ENCODE data around the gene SPATA17. TPM values are rescaled to one million over a fixed set of nuclear protein-coding genes. Genes with fewer than 3 reads are reported as not detected.

The SPATA17 gene
- total and polyA plus RNA-seq, 2 of the 8 experiments (the other 6 are each of a cell fraction or from before 2014, with no cell fraction given), result 0.17 to 0.48 TPM

DNA sequence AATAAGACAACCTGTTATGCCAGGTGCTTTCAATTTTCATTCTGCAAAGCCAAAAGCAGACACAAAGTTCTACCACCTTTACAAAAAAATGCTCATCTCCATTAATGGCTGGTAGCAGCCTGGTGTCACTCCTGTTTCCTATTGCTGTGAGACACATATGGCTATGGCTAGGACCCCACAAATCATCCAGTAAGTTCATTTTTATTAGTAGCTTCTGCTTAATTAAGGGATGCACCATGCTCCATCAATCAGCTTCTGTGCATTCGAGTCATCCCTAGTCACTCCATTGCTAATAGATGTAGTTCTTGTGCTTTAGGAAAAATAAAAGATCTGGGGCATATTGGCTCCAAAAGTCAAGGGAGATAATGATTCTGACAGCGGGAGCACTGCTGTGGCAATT lies 257.2 kb downstream of the SPATA17 start (continued):
- TF ChIP-seq, protein P1, sequence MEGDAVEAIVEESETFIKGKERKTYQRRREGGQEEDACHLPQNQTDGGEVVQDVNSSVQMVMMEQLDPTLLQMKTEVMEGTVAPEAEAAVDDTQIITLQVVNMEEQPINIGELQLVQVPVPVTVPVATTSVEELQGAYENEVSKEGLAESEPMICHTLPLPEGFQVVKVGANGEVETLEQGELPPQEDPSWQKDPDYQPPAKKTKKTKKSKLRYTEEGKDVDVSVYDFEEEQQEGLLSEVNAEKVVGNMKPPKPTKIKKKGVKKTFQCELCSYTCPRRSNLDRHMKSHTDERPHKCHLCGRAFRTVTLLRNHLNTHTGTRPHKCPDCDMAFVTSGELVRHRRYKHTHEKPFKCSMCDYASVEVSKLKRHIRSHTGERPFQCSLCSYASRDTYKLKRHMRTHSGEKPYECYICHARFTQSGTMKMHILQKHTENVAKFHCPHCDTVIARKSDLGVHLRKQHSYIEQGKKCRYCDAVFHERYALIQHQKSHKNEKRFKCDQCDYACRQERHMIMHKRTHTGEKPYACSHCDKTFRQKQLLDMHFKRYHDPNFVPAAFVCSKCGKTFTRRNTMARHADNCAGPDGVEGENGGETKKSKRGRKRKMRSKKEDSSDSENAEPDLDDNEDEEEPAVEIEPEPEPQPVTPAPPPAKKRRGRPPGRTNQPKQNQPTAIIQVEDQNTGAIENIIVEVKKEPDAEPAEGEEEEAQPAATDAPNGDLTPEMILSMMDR (IDR thresholded peaks at IDR 0.05; ENCODE audit: control extremely low read depth in 1 of 3, insufficient read depth in 1 of 3, low read depth in 1 of 3, low read length in 3 of 3), result no peak
- TF ChIP-seq, protein P2, sequence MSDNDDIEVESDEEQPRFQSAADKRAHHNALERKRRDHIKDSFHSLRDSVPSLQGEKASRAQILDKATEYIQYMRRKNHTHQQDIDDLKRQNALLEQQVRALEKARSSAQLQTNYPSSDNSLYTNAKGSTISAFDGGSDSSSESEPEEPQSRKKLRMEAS (IDR thresholded peaks at IDR 0.05), result no peak
- TF ChIP-seq SAP30 (IDR thresholded peaks at IDR 0.05; ENCODE audit: insufficient read depth, insufficient replicate concordance, low read length) (no peak), BCL11A (IDR thresholded peaks at IDR 0.05; ENCODE audit: low read depth in 2 of 2, low read length in 2 of 2) (no peak), NRF1 (IDR thresholded peaks at IDR 0.05; ENCODE audit: low read depth, low read length) (no peak), BACH1 (IDR thresholded peaks at IDR 0.05; ENCODE audit: low read length) (no peak), SIN3A (conservative IDR thresholded peaks at IDR 0.05 in 1 of 2, IDR thresholded peaks at IDR 0.05 in 1 of 2; ENCODE audit: low read depth in 1 of 2, low read length in 2 of 2) (no peak), EP300 (IDR thresholded peaks at IDR 0.05; ENCODE audit: borderline replicate concordance in 1 of 2, low read depth in 2 of 2, low read length in 2 of 2) (no peak), SP4 (IDR thresholded peaks at IDR 0.05; ENCODE audit: low read length) (no peak)

Data from H1 (cell line).